Mesendoderm (in vitro differentiated cells): ENCODE results near the gene RRAGB.
"Not testable (repeated sequence)": the region's sequence is repeated elsewhere in the genome, so short reads cannot be mapped to it uniquely, and the experiment has no call there.

Source experiments
- DNase-seq: peaks from one replicate; pipeline ENCODE4 v3.0.0; 2013
- H2AK5ac ChIP-seq: 2 replicates; pipeline ENCODE4 v1.6.1; 2013; ENCODE audit warnings: low read length, inconsistent platforms
- H2BK120ac ChIP-seq: 2 replicates; pipeline ENCODE4 v1.6.1; 2013; ENCODE audit warnings: low read depth, mild to moderate bottlenecking, low read length, moderate library complexity, mixed read lengths
- H2BK15ac ChIP-seq: replicated peaks from 2 replicates; pipeline ENCODE4 v1.6.1; 2013; ENCODE audit warnings: low read depth, mild to moderate bottlenecking, moderate library complexity
- H2BK5ac ChIP-seq: 2 replicates; pipeline ENCODE4 v1.6.1; 2013; ENCODE audit warnings: low read length, inconsistent platforms
- H3K18ac ChIP-seq: 2 replicates; pipeline ENCODE4 v1.6.1; 2013; ENCODE audit warnings: mild to moderate bottlenecking, low read length, mixed read lengths
- H3K23ac ChIP-seq: one replicate; pipeline ENCODE4 v1.6.1; 2013; ENCODE audit warnings: low read length
- H3K27ac ChIP-seq: 2 replicates; pipeline ENCODE4 v1.5.1; 2013; ENCODE audit warnings: low read depth, mild to moderate bottlenecking, inconsistent platforms, low read length, moderate library complexity
- H3K27me3 ChIP-seq: 2 replicates; pipeline ENCODE4 v1.6.1; 2013; ENCODE audit warnings: low read length, control low read depth, mild to moderate bottlenecking, inconsistent platforms; ENCODE audit not compliant: insufficient read depth, poor library complexity
- H3K36me3 ChIP-seq: 2 replicates; pipeline ENCODE4 v1.6.1; 2013; ENCODE audit warnings: low read length, inconsistent platforms; ENCODE audit not compliant: control insufficient read depth, insufficient read depth
- H3K4ac ChIP-seq: one replicate; pipeline ENCODE4 v1.6.1; 2013; ENCODE audit warnings: low read depth, mild to moderate bottlenecking, low read length, moderate library complexity
- H3K4me1 ChIP-seq: 2 replicates; pipeline ENCODE4 v1.6.1; 2013; ENCODE audit warnings: low read depth, low read length, inconsistent platforms; ENCODE audit not compliant: control insufficient read depth
- H3K4me2 ChIP-seq: 2 replicates; pipeline ENCODE4 v1.6.1; 2013; ENCODE audit warnings: low read length
- H3K4me3 ChIP-seq: 2 replicates; pipeline ENCODE4 v1.5.1; 2013; ENCODE audit warnings: mild to moderate bottlenecking, low read length
- H3K56ac ChIP-seq: one replicate; pipeline ENCODE4 v1.6.1; 2013; ENCODE audit warnings: low read length
- H3K79me1 ChIP-seq: 2 replicates; pipeline ENCODE4 v1.6.1; 2013; ENCODE audit warnings: low read length, inconsistent platforms
- H3K79me2 ChIP-seq: 2 replicates; pipeline ENCODE4 v1.6.1; 2013; ENCODE audit warnings: mild to moderate bottlenecking, low read length; ENCODE audit not compliant: control insufficient read depth, insufficient read depth
- H3K9ac ChIP-seq: 2 replicates; pipeline ENCODE4 v1.6.1; 2013; ENCODE audit warnings: low read length, inconsistent platforms
- H4K5ac ChIP-seq: one replicate; pipeline ENCODE4 v1.6.1; 2013; ENCODE audit warnings: low read length
- H4K8ac ChIP-seq: one replicate; pipeline ENCODE4 v1.6.1; 2013; ENCODE audit warnings: low read depth, mild to moderate bottlenecking, control low read depth, low read length, moderate library complexity
- WGBS: extraction: QIAGEN DNeasy Blood & Tissue Kit; methylation state at CpG from one replicate; pipeline ENCODE4 v1.1.7; 2013; ENCODE audit warnings: low lambda C conversion rate, missing lambda C conversion rate; ENCODE audit not compliant: insufficient coverage; ENCODE audit errors: extremely low coverage; 5-methylcytosine and 5-hydroxymethylcytosine counted together

RRAGB gene

DNA sequence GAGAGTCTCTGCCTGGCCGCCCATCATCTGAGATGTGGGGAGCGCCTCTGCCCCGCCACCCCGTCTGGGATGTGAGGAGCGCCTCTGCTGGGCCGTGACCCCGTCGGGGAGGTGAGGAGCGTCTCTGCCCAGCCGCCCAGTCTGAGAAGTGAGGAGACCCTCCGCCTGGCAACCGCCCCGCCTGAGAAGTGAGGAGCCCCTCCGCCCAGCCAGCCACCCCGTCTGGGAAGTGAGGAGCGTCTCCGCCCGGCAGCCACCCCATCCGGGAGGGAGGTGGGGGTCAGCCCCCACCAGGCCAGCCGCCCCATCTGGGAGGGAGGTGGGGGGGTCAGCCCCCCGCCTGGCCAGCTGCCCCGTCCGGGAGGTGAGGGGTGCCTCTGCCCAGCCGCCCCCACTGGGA is 30.9 kb downstream of the RRAGB start:
- H3K36me3 ChIP-seq, H3K4ac ChIP-seq: not testable (repeated sequence)
- WGBS, result no CpG with 5 or more reads among the region's 24 CpGs

DNA sequence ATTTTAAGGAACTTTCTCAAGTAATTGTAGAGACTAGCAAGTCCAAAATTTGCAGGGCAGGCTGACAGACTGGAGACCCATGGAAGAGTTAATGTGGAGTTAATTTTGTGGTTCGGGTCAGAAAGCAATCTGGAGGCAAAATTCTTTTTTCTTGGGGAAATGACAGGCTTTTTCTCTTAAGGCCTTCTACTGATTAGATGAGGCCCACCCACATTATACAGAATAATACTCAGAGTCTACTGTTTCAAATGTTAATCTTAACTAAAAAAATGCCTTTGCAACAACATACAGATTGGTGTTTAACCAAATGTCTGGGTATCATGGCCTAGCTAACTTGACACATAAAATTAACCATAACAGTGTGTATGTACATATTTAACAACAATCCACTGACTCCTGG is 32.7 kb downstream of the RRAGB start:
- no peak overlapping the region for H3K4ac ChIP-seq
- no peak overlapping the region for H2AK5ac ChIP-seq
- no peaks in the 10 kb centered on the region for H3K79me2 ChIP-seq
- no peak for DNase-seq
- no peak overlapping the region for H2BK15ac ChIP-seq
- H2BK5ac ChIP-seq, result no peak overlapping the region
- WGBS, result no CpG with 5 or more reads among the region's 1 CpG
- H4K8ac ChIP-seq, result no peak overlapping the region
- no peaks in the 10 kb centered on the region for H3K27me3 ChIP-seq
- H3K79me1 ChIP-seq, result no peaks in the 10 kb centered on the region
- H3K9ac ChIP-seq, result no peak overlapping the region
- no peak overlapping the region for H3K23ac ChIP-seq
- H3K4me3 ChIP-seq, result no peak overlapping the region
- no peaks in the 10 kb centered on the region for H3K4me1 ChIP-seq
- no peak overlapping the region for H2BK120ac ChIP-seq
- no peak overlapping the region for H4K5ac ChIP-seq
- no peak overlapping the region for H3K56ac ChIP-seq
- H3K4me2 ChIP-seq, result no peak overlapping the region
- H3K18ac ChIP-seq, result no peak overlapping the region
- H3K36me3 ChIP-seq, result no peaks in the 10 kb centered on the region
- no peak overlapping the region for H3K27ac ChIP-seq

More for the DNA sequence above, 30.9 kb downstream of the RRAGB start:
- not testable (repeated sequence) for H3K18ac ChIP-seq, H4K5ac ChIP-seq, H2AK5ac ChIP-seq, H3K27ac ChIP-seq, H3K79me2 ChIP-seq, H3K56ac ChIP-seq, H3K4me2 ChIP-seq, H3K27me3 ChIP-seq, H2BK5ac ChIP-seq, H3K23ac ChIP-seq, H4K8ac ChIP-seq, H3K4me1 ChIP-seq, H3K4me3 ChIP-seq, H2BK15ac ChIP-seq, H3K9ac ChIP-seq, H2BK120ac ChIP-seq, DNase-seq, H3K79me1 ChIP-seq

DNA sequence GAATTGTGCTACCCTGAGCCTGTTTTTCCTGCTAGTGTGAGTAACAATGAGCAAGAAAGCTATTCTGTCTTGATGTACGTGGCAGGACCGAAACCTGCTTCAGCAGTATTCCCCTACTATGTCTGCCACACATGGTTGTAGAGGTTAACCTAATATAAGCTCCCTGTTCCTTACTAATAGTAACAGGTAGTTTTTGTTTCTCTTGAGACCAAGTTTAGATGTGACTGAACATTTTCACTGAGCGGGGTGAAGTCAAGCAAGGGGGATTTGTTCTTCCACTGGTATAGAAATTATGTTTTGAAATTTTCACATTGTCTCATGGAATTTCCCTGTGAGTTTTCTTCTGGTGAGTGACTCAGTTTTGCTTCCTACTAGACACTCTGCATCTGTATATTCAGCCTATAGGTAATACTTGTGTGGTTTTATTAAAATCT is 37.3 kb downstream of the RRAGB start:
- Histone ChIP-seq H3K79me1 (no peaks in the 10 kb centered on the region), H3K4me1 (no peaks in the 10 kb centered on the region), H3K4ac (no peak overlapping the region), H3K36me3 (no peaks in the 10 kb centered on the region), H3K18ac (no peak overlapping the region), H3K27me3 (no peaks in the 10 kb centered on the region), H3K23ac (no peak overlapping the region), H4K8ac (no peak overlapping the region), H3K4me3 (no peak overlapping the region), H2BK120ac (no peak overlapping the region), H3K4me2 (no peak overlapping the region), H3K56ac (no peak overlapping the region), H3K79me2 (no peaks in the 10 kb centered on the region), H2AK5ac (no peak overlapping the region), H3K9ac (no peak overlapping the region), H3K27ac (no peak overlapping the region), H2BK5ac (no peak overlapping the region), H2BK15ac (no peak overlapping the region), H4K5ac (no peak overlapping the region)
- no CpG with 5 or more reads among the region's 3 CpGs for WGBS
- DNase-seq, result no peak

DNA sequence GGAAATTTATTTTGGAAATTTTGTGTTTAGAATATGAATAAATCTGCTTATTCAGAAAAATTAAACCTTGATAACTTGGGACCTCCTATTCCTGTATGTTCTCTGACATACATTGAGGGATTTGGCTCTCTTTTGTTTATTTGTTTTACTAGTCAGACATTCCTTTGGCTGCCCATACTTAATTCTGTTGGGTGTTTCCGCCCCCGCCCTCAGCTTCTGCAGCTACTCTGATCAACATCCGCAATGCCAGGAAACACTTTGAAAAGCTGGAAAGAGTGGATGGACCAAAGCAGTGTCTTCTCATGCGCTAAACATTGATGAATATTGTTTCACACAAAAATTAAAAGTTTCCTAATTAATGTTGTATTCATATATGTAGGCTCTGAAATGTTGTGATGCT is 40.5 kb downstream of the RRAGB start:
- no peaks in the 10 kb centered on the region for H3K36me3 ChIP-seq
- no peaks in the 10 kb centered on the region for H3K79me2 ChIP-seq
- H3K4me2 ChIP-seq, result no peak overlapping the region
- no peak overlapping the region for H3K27ac ChIP-seq
- H3K23ac ChIP-seq, result no peak overlapping the region
- H3K4me3 ChIP-seq, result no peak overlapping the region
- H3K4ac ChIP-seq, result no peak overlapping the region
- no peaks in the 10 kb centered on the region for H3K4me1 ChIP-seq
- no peak for DNase-seq
- no peak overlapping the region for H3K18ac ChIP-seq
- H2BK5ac ChIP-seq, result no peak overlapping the region
- no peak overlapping the region for H2BK15ac ChIP-seq
- no peak overlapping the region for H3K9ac ChIP-seq
- WGBS, result no CpG with 5 or more reads among the region's 4 CpGs
- H4K5ac ChIP-seq, result no peak overlapping the region
- H3K56ac ChIP-seq, result no peak overlapping the region
- H2AK5ac ChIP-seq, result no peak overlapping the region
- H4K8ac ChIP-seq, result no peak overlapping the region
- H2BK120ac ChIP-seq, result no peak overlapping the region
- H3K79me1 ChIP-seq, result no peaks in the 10 kb centered on the region
- H3K27me3 ChIP-seq, result no peaks in the 10 kb centered on the region

DNA sequence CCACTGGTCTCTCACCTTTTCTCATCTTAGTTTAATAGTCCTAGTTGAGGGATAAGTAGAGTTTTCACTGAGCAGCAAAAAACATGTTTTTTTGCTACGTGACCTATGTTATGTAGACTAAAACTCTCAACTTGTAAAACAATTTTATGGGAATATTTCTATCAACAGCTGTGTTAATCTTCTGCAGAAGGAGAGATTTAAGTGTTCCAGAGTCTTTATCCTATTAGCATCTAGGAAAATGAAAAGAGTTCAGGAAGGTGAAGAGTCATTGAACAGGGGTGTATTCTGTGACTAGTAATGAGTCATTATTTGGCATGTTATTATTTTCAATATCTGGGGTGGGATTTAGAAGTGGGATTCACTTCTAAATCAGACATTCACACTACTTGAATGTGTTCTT is 41.9 kb downstream of the RRAGB start:
- no peaks in the 10 kb centered on the region for H3K4me1 ChIP-seq
- no peak for DNase-seq
- no peak overlapping the region for H2BK15ac ChIP-seq
- H3K79me2 ChIP-seq, result no peaks in the 10 kb centered on the region
- no peak overlapping the region for H3K9ac ChIP-seq
- no peak overlapping the region for H4K5ac ChIP-seq
- no peak overlapping the region for H3K4me3 ChIP-seq
- H2BK5ac ChIP-seq, result no peak overlapping the region
- no peak overlapping the region for H3K27ac ChIP-seq
- H3K4ac ChIP-seq, result no peak overlapping the region
- no peak overlapping the region for H3K4me2 ChIP-seq
- no CpG with 5 or more reads among the region's 1 CpG for WGBS
- no peak overlapping the region for H4K8ac ChIP-seq
- no peaks in the 10 kb centered on the region for H3K79me1 ChIP-seq
- H2BK120ac ChIP-seq, result no peak overlapping the region
- no peak overlapping the region for H2AK5ac ChIP-seq
- H3K18ac ChIP-seq, result no peak overlapping the region
- no peak overlapping the region for H3K23ac ChIP-seq
- no peaks in the 10 kb centered on the region for H3K27me3 ChIP-seq
- H3K36me3 ChIP-seq, result no peaks in the 10 kb centered on the region
- H3K56ac ChIP-seq, result no peak overlapping the region

DNA sequence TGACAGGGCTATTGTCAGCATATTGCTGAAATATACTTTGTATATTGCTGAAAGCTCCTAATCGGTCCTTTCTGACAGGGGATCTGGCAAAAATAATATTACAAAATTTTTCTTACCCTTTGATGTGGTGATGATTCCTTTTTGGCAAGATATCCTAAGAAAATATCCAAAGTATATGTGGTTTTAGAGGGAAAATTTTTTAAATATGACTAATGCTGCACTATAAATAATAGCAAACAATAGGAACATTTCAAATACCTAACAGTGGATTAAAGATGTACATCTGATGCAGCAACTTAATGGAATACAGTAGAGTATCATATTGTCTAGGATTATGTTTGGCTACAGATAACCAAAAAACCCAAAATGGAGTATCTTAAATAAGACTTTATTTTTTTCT is 49.6 kb downstream of the RRAGB start:
- Histone ChIP-seq H3K4me1 (no peaks in the 10 kb centered on the region), H3K4me2 (no peak overlapping the region), H3K79me1 (no peaks in the 10 kb centered on the region), H2AK5ac (no peak overlapping the region), H3K4ac (no peak overlapping the region), H3K79me2 (no peaks in the 10 kb centered on the region), H3K56ac (no peak overlapping the region), H3K18ac (no peak overlapping the region), H3K23ac (no peak overlapping the region), H3K36me3 (no peaks in the 10 kb centered on the region), H3K27ac (no peak overlapping the region), H4K8ac (no peak overlapping the region), H3K9ac (no peak overlapping the region), H3K4me3 (no peak overlapping the region), H2BK5ac (no peak overlapping the region), H3K27me3 (no peaks in the 10 kb centered on the region), H4K5ac (no peak overlapping the region), H2BK15ac (no peak overlapping the region), H2BK120ac (no peak overlapping the region)
- DNase-seq, result no peak
- WGBS, result no CpG with 5 or more reads among the region's 1 CpG
